SU-DHL-6 (cell line): ENCODE data around the gene OSBPL5.

Source experiments
- CTCF ChIP-seq: fragments of 200-600 bp; sonication (generic); IDR thresholded peaks from one replicate; pipeline ENCODE4 v1.5.1; 2017; ENCODE audit warnings: antibody characterized with exemption, mild to moderate bottlenecking, low read length, moderate library complexity; ENCODE audit not compliant: insufficient read depth, poor library complexity, severe bottlenecking
- EZH2phosphoT487 ChIP-seq: fragments of 200-600 bp; sonication (generic), shearing (Covaris generic); conservative IDR thresholded peaks from 2 replicates; pipeline ENCODE4 v1.6.1; 2018; ENCODE audit warnings: mild to moderate bottlenecking, antibody characterized with exemption, low read length, moderate library complexity, mixed read lengths

- TF ChIP-seq CTCF: no peak
- no peak for TF ChIP-seq EZH2phosphoT487
Observed at GRCh38 chr11:3139086-3139440, 26.0 kb downstream of the OSBPL5 start.
